ENCODE measurements around the gene COL3A1. TPM values are rescaled to one million over a fixed set of nuclear protein-coding genes. Genes with fewer than 3 reads are reported as not detected.

COL3A1 gene
- total RNA-seq, 2 donors from 2014 or later = not detected

GRCh38 chr2:189010536-189010935 lies 36.4 kb downstream of the COL3A1 start:
- Histone ChIP-seq H3K4me3 (ENCODE audit: low read length) (no peak overlapping the region), H3K9ac (ENCODE audit: extremely low read depth, low read length, poor library complexity, severe bottlenecking) (no peak overlapping the region), H3K4me1 (ENCODE audit: control insufficient read depth, insufficient read depth, low read length) (peaks cover 4% of the 10 kb centered on the region), H3K9me3 (ENCODE audit: control insufficient read depth, low read length) (no peaks in the 10 kb centered on the region), H3K27ac (ENCODE audit: low read depth, low read length) (no peak overlapping the region), H3K27me3 (ENCODE audit: control insufficient read depth, insufficient read depth, low read length, poor library complexity, severe bottlenecking) (no peaks in the 10 kb centered on the region), H3K36me3 (ENCODE audit: control insufficient read depth, insufficient read depth, low read length) (no peaks in the 10 kb centered on the region)
- Mint-ChIP-seq H3K4me3 (no peak overlapping the region), H3K27me3 (ENCODE audit: insufficient read depth) (no peaks in the 10 kb centered on the region), H3K4me1 (peaks cover 8% of the 10 kb centered on the region), H3K36me3 (ENCODE audit: low read depth) (no peaks in the 10 kb centered on the region), H3K9me3 (no peaks in the 10 kb centered on the region), H3K27ac (no peak overlapping the region)
- no peak for DNase-seq
- WGBS, 2 experiments (ENCODE audit: insufficient coverage in 1 of 2, insufficient read length in 1 of 2) = 91 to 100% methylated on average over 2 to 6 of the region's 6 CpGs
- no peak for TF ChIP-seq CTCF (conservative IDR thresholded peaks at IDR 0.05)

DNA sequence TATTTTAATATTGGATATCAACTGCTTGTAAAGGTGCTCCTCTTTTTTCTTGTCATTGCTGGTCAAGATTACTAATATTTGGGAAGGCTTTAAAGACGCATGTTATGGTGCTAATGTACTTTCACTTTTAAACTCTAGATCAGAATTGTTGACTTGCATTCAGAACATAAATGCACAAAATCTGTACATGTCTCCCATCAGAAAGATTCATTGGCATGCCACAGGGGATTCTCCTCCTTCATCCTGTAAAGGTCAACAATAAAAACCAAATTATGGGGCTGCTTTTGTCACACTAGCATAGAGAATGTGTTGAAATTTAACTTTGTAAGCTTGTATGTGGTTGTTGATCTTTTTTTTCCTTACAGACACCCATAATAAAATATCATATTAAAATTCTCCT lies 38.2 kb downstream of the COL3A1 start:
- H3K4me3 Mint-ChIP-seq = no peak overlapping the region
- peaks cover 14% of the 10 kb centered on the region for H3K4me1 Mint-ChIP-seq
- H3K27ac ChIP-seq (ENCODE audit: low read depth, low read length) = no peak overlapping the region
- H3K27me3 ChIP-seq (ENCODE audit: control insufficient read depth, insufficient read depth, low read length, poor library complexity, severe bottlenecking) = no peaks in the 10 kb centered on the region
- no peak for DNase-seq
- no peaks in the 10 kb centered on the region for H3K27me3 Mint-ChIP-seq (ENCODE audit: insufficient read depth)
- no peaks in the 10 kb centered on the region for H3K9me3 ChIP-seq (ENCODE audit: control insufficient read depth, low read length)
- H3K27ac Mint-ChIP-seq = no peak overlapping the region
- no peaks in the 10 kb centered on the region for H3K36me3 Mint-ChIP-seq (ENCODE audit: low read depth)
- no peak overlapping the region for H3K9ac ChIP-seq (ENCODE audit: extremely low read depth, low read length, poor library complexity, severe bottlenecking)
- WGBS, 2 experiments (ENCODE audit: insufficient coverage in 1 of 2, insufficient read length in 1 of 2) = 82% methylated on average over 1 of the region's 1 CpG; no CpG with 5 or more reads in 1 of the 2 experiments
- no peak for TF ChIP-seq CTCF (conservative IDR thresholded peaks at IDR 0.05)
- H3K9me3 Mint-ChIP-seq = no peaks in the 10 kb centered on the region
- H3K36me3 ChIP-seq (ENCODE audit: control insufficient read depth, insufficient read depth, low read length) = no peaks in the 10 kb centered on the region
- H3K4me1 ChIP-seq (ENCODE audit: control insufficient read depth, insufficient read depth, low read length) = peaks cover 4% of the 10 kb centered on the region
- no peak overlapping the region for H3K4me3 ChIP-seq (ENCODE audit: low read length)

DNA sequence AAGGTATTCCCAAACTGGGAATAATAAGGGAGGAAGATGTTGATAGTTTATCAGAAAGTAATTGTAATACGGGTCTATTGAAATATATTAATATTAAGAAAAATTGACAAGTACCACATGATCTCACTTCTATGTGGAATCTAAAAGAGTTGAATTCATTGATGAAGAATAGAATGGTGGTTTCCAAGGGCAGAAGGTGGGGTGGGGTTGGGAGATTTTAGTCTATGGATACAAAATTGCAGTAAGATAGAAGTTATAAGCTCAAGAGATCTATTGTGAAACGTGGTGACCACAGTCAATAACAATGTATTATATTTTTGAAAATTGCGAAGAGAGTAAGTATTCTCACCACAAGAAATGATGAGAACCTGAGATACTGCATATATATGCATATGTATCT lies 38.9 kb downstream of the COL3A1 start:
- no peak overlapping the region for H3K4me3 ChIP-seq (ENCODE audit: low read length)
- H3K4me1 Mint-ChIP-seq = peaks cover 14% of the 10 kb centered on the region
- DNase-seq = no peak
- H3K27ac ChIP-seq (ENCODE audit: low read depth, low read length) = no peak overlapping the region
- H3K27me3 ChIP-seq (ENCODE audit: control insufficient read depth, insufficient read depth, low read length, poor library complexity, severe bottlenecking) = no peaks in the 10 kb centered on the region
- WGBS, 2 experiments (ENCODE audit: insufficient coverage in 1 of 2, insufficient read length in 1 of 2) = 79% methylated on average over 3 of the region's 3 CpGs; no CpG with 5 or more reads in 1 of the 2 experiments
- no peaks in the 10 kb centered on the region for H3K36me3 Mint-ChIP-seq (ENCODE audit: low read depth)
- H3K9me3 Mint-ChIP-seq = no peaks in the 10 kb centered on the region
- peaks cover 4% of the 10 kb centered on the region for H3K4me1 ChIP-seq (ENCODE audit: control insufficient read depth, insufficient read depth, low read length)
- no peak overlapping the region for H3K9ac ChIP-seq (ENCODE audit: extremely low read depth, low read length, poor library complexity, severe bottlenecking)
- no peak overlapping the region for H3K27ac Mint-ChIP-seq
- no peak overlapping the region for H3K4me3 Mint-ChIP-seq
- no peaks in the 10 kb centered on the region for H3K27me3 Mint-ChIP-seq (ENCODE audit: insufficient read depth)
- H3K36me3 ChIP-seq (ENCODE audit: control insufficient read depth, insufficient read depth, low read length) = no peaks in the 10 kb centered on the region
- H3K9me3 ChIP-seq (ENCODE audit: control insufficient read depth, low read length) = no peaks in the 10 kb centered on the region
- TF ChIP-seq CTCF (conservative IDR thresholded peaks at IDR 0.05) = no peak

Data from endodermal cell (in vitro differentiated cells).